Type B pancreatic cell (in vitro differentiated cells): ENCODE results near the gene SMO. TPM values are rescaled to one million over a fixed set of nuclear protein-coding genes. Genes with fewer than 3 reads are reported as not detected.
"Not testable (repeated sequence)": the region's sequence is repeated elsewhere in the genome, so short reads cannot be mapped to it uniquely, and the experiment has no call there.

Experiments
- DNase-seq: peaks from one replicate; pipeline ENCODE4 v3.0.0; 2021; ENCODE audit warnings: mixed read lengths; ENCODE audit not compliant: unreplicated experiment; ENCODE audit errors: extremely low spot score
- H3K27ac Mint-ChIP-seq: 2 replicates; pipeline ENCODE4 v1.8.0; 2021; ENCODE audit warnings: mild to moderate bottlenecking, mixed read lengths
- H3K27me3 Mint-ChIP-seq: 2 replicates; pipeline ENCODE4 v1.8.0; 2021; ENCODE audit warnings: mixed read lengths
- H3K36me3 Mint-ChIP-seq: 2 replicates; pipeline ENCODE4 v1.8.0; 2021; ENCODE audit warnings: mixed read lengths
- H3K4me1 Mint-ChIP-seq: one replicate; pipeline ENCODE4 v1.8.0; 2021; ENCODE audit warnings: mixed read lengths; ENCODE audit not compliant: unreplicated experiment
- H3K4me3 Mint-ChIP-seq: 2 replicates; pipeline ENCODE4 v1.8.0; 2021; ENCODE audit warnings: mild to moderate bottlenecking, mixed read lengths
- H3K9me3 Mint-ChIP-seq: 2 replicates; pipeline ENCODE4 v1.8.0; 2021; ENCODE audit warnings: mixed read lengths
- CTCF ChIP-seq: fragments of 200-600 bp; sonication (generic); conservative IDR thresholded peaks from 2 replicates; pipeline ENCODE4 v1.5.0; 2021; ENCODE audit warnings: antibody characterized with exemption, mild to moderate bottlenecking
- total RNA-seq: library from RNA; stranded (reverse); gene quantifications from 2 replicates; pipeline ENCODE4 v1.2.1, GENCODE V29; 2021; ENCODE audit warnings: low replicate concordance

SMO gene
- total RNA-seq, 1 donor from 2014 or later: 94.9 TPM

DNA sequence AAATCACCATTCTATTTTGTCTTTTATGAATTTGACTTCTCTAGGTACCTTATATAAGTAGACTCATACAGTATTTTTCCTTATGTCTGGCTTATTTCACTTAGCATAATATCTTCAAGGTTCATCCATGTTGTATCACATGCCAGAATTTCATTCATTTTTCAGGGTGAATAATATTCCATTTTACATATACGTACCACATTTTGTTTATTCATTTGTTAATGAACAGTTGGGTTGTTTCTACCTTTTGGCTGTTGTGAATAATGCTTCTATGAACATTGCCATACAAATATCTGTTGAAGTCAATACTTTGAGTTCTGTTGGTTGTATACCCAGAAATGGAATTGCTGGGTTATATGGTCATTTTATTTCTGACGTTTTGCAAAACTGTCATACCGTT lies 57.1 kb downstream of the SMO start:
- H3K4me3 Mint-ChIP-seq: no peak overlapping the region
- no peak overlapping the region for H3K27ac Mint-ChIP-seq
- no peaks in the 10 kb centered on the region for H3K9me3 Mint-ChIP-seq
- H3K36me3 Mint-ChIP-seq: peaks cover 7% of the 10 kb centered on the region
- TF ChIP-seq CTCF: no peak
- DNase-seq: no peak
- no peaks in the 10 kb centered on the region for H3K27me3 Mint-ChIP-seq
- no peaks in the 10 kb centered on the region for H3K4me1 Mint-ChIP-seq

DNA sequence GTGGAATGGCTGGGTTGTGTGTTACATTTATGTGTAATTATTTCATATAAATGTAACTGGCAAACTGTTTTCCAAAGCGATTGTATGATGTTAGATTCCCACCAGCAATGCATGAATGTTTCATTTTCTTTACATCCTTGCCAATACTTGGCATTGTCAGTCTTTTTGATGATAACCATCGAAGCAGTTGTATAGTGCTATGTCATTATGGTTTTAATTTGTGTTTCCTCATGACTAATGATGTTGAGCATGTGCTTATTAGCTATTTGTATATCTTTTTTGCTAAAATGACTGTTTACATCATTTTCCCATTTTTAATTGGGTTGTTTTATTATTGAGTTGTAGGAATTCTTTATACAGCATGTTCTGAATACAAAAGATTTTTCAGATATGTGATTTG lies 58.7 kb downstream of the SMO start:
- no peak for TF ChIP-seq CTCF
- Mint-ChIP-seq H3K9me3 (no peaks in the 10 kb centered on the region), H3K4me1 (peaks cover 3% of the 10 kb centered on the region), H3K36me3 (peaks cover 7% of the 10 kb centered on the region), H3K27me3 (no peaks in the 10 kb centered on the region), H3K27ac (no peak overlapping the region), H3K4me3 (no peak overlapping the region)
- no peak for DNase-seq

DNA sequence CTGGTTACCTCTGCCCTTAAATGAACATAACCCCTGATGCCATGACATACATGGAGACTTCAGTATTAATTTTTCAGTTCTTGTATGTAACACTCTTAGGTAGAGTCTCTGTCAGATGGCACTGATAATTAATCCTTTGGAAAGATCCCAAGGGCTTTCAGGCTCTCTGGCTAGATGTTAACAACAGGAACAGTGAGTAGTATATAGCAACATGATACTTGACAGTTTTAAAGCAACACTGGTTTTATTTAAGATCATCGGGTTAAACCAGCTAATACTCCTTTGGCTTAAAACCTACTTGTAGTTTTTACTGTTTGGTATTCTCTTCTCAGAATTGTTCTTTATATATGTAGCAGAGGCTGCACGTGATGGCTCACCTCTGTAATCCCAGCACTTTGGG lies 63.7 kb downstream of the SMO start:
- no peak overlapping the region for H3K27ac Mint-ChIP-seq
- TF ChIP-seq CTCF: no peak
- peaks cover 4% of the 10 kb centered on the region for H3K4me1 Mint-ChIP-seq
- H3K36me3 Mint-ChIP-seq: peaks cover 3% of the 10 kb centered on the region
- no peak overlapping the region for H3K4me3 Mint-ChIP-seq
- DNase-seq: no peak
- H3K9me3 Mint-ChIP-seq: no peaks in the 10 kb centered on the region
- no peaks in the 10 kb centered on the region for H3K27me3 Mint-ChIP-seq

DNA sequence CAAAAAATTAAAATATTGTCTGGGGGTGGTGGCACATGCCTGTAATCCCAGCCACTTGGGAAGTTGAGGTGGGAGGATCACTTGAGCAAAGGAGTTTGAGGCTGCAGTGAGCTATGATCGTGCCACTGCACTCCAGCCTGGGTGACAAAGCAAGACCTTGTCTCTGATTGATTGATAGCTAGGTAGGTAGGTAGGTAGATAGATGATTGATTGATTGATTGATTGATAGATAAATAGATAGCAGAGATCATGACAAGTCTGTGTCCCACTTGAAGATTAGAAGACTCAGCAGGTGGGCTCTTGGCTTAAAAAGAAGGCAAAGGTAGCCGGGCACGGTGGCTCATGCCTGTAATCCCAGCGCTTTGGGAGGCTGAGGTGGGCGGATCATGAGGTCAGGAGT lies 64.2 kb downstream of the SMO start:
- H3K36me3 Mint-ChIP-seq, H3K4me3 Mint-ChIP-seq, H3K4me1 Mint-ChIP-seq, H3K27me3 Mint-ChIP-seq, DNase-seq, H3K9me3 Mint-ChIP-seq, H3K27ac Mint-ChIP-seq: not testable (repeated sequence)

GRCh38 chr7:129255800-129256199 lies 67.4 kb downstream of the SMO start:
- peaks cover 3% of the 10 kb centered on the region for H3K36me3 Mint-ChIP-seq
- H3K4me3 Mint-ChIP-seq: no peak overlapping the region
- H3K27ac Mint-ChIP-seq: no peak overlapping the region
- H3K4me1 Mint-ChIP-seq: peaks cover 8% of the 10 kb centered on the region
- TF ChIP-seq CTCF: no peak
- no peaks in the 10 kb centered on the region for H3K27me3 Mint-ChIP-seq
- DNase-seq: no peak
- H3K9me3 Mint-ChIP-seq: no peaks in the 10 kb centered on the region

GRCh38 chr7:129256221-129256620 lies 67.8 kb downstream of the SMO start:
- H3K4me3 Mint-ChIP-seq: no peak overlapping the region
- TF ChIP-seq CTCF: no peak
- H3K27me3 Mint-ChIP-seq: no peaks in the 10 kb centered on the region
- H3K9me3 Mint-ChIP-seq: no peaks in the 10 kb centered on the region
- H3K4me1 Mint-ChIP-seq: peaks cover 8% of the 10 kb centered on the region
- H3K36me3 Mint-ChIP-seq: peaks cover 3% of the 10 kb centered on the region
- no peak for DNase-seq
- no peak overlapping the region for H3K27ac Mint-ChIP-seq
